GM12891 (cell line): Measurements from ENCODE around the gene ABI2.

Experiments used
- DNase-seq: peaks from one replicate; pipeline ENCODE4 v3.0.0; 2011; ENCODE audit warnings: low spot score; ENCODE audit not compliant: insufficient read length
- FAIRE-seq: peaks from 2 replicates; lab custom pipeline; 2011; peaks lifted over from hg19 to GRCh38; lab: Jason Lieb, UNC
- PAX5 ChIP-seq: IDR thresholded peaks from 2 replicates; pipeline ENCODE4 v1.6.1; 2011; ENCODE audit warnings: low read length, moderate library complexity, mild to moderate bottlenecking; ENCODE audit not compliant: insufficient read depth, severe bottlenecking
- POLR2A ChIP-seq: IDR thresholded peaks from 2 replicates; pipeline ENCODE4 v1.6.1; 2011; ENCODE audit warnings: low read depth, low read length, control low read depth
- POLR2AphosphoS5 ChIP-seq: IDR thresholded peaks from 2 replicates; pipeline ENCODE4 v1.6.1; 2011; ENCODE audit warnings: low read depth, low read length, control low read depth
- POU2F2 ChIP-seq: IDR thresholded peaks from 2 replicates; pipeline ENCODE4 v1.6.1; 2011; ENCODE audit warnings: low read depth, mild to moderate bottlenecking, control low read depth, low read length, moderate library complexity
- SPI1 ChIP-seq: IDR thresholded peaks from 2 replicates; pipeline ENCODE4 v1.6.1; 2011; ENCODE audit warnings: low read depth, low read length, control low read depth
- TAF1 ChIP-seq: IDR thresholded peaks from 2 replicates; pipeline ENCODE4 v1.6.1; 2011; ENCODE audit warnings: low read depth, low read length, control low read depth

ABI2 gene

GRCh38 chr2:203444738-203445137, 116.5 kb downstream of the ABI2 start:
- DNase-seq (no peak), FAIRE-seq (no peak)
- no peak for TF ChIP-seq POLR2AphosphoS5

- FAIRE-seq (peak; percentile 60), DNase-seq (no peak)
- TF ChIP-seq POLR2AphosphoS5, result no peak
- no peak for TF ChIP-seq SPI1
- no peak for TF ChIP-seq POLR2A
- no peak for TF ChIP-seq TAF1
- TF ChIP-seq POU2F2, result no peak
- no peak for TF ChIP-seq PAX5
Measured at GRCh38 chr2:203446071-203446481, 117.9 kb downstream of the ABI2 start.

GRCh38 chr2:203446780-203447179, 118.6 kb downstream of the ABI2 start:
- FAIRE-seq (no peak), DNase-seq (no peak)
- no peak for TF ChIP-seq TAF1
- TF ChIP-seq POLR2A, result no peak
- TF ChIP-seq SPI1, result no peak
- TF ChIP-seq POU2F2, result no peak
- TF ChIP-seq POLR2AphosphoS5, result no peak
- TF ChIP-seq PAX5, result no peak

- FAIRE-seq (no peak), DNase-seq (no peak)
- no peak for TF ChIP-seq POLR2AphosphoS5
- TF ChIP-seq SPI1, result no peak
- TF ChIP-seq PAX5, result no peak
- TF ChIP-seq TAF1, result no peak
Measured at GRCh38 chr2:203450561-203450960, 122.4 kb downstream of the ABI2 start.

GRCh38 chr2:203451011-203451410, 122.8 kb downstream of the ABI2 start:
- no peak for FAIRE-seq
- TF ChIP-seq POLR2AphosphoS5 (no peak), PAX5 (no peak), SPI1 (no peak), POU2F2 (no peak)

GRCh38 chr2:203451689-203452088, 123.5 kb downstream of the ABI2 start:
- DNase-seq (no peak), FAIRE-seq (no peak)
- TF ChIP-seq TAF1 (no peak), POU2F2 (no peak), SPI1 (no peak), POLR2A (no peak), PAX5 (no peak), POLR2AphosphoS5 (no peak)

More at GRCh38 chr2:203451011-203451410, 122.8 kb downstream of the ABI2 start:
- DNase-seq, result no peak

- no peak for DNase-seq
- TF ChIP-seq SPI1 (no peak), PAX5 (no peak), POLR2AphosphoS5 (no peak), POLR2A (no peak), POU2F2 (no peak), TAF1 (no peak)
- FAIRE-seq, result peak; percentile 92
Measured at GRCh38 chr2:203453858-203454451, 125.8 kb downstream of the ABI2 start.

GRCh38 chr2:203455209-203455608, 127.0 kb downstream of the ABI2 start:
- FAIRE-seq (no peak), DNase-seq (no peak)
- TF ChIP-seq TAF1, result no peak
- no peak for TF ChIP-seq PAX5
- no peak for TF ChIP-seq POU2F2
- no peak for TF ChIP-seq POLR2A
- no peak for TF ChIP-seq POLR2AphosphoS5
- no peak for TF ChIP-seq SPI1

GRCh38 chr2:203461746-203462145, 133.6 kb downstream of the ABI2 start:
- no peak for DNase-seq
- no peak for FAIRE-seq
- TF ChIP-seq POU2F2 (no peak), SPI1 (no peak), POLR2A (no peak), POLR2AphosphoS5 (no peak), TAF1 (no peak), PAX5 (no peak)

- FAIRE-seq (no peak), DNase-seq (no peak)
- TF ChIP-seq POLR2A (no peak), POLR2AphosphoS5 (no peak), SPI1 (no peak), TAF1 (no peak)
Measured at GRCh38 chr2:203462308-203462707, 134.1 kb downstream of the ABI2 start.

GRCh38 chr2:203463266-203463678, 135.1 kb downstream of the ABI2 start:
- DNase-seq (no peak), FAIRE-seq (no peak)
- TF ChIP-seq SPI1 (no peak), PAX5 (no peak), POLR2A (no peak), POLR2AphosphoS5 (no peak), TAF1 (no peak), POU2F2 (no peak)
